AG10803 (cell line): ENCODE results near the gene LTBP1.

ENCODE experiments used
- DNase-seq: peaks from one replicate; pipeline ENCODE4 v3.0.0; 2010; ENCODE audit warnings: low read depth
- H3K4me3 ChIP-seq: 2 replicates; pipeline ENCODE4 v1.5.1; 2011; ENCODE audit warnings: mild to moderate bottlenecking, low read length, control low read depth
- CTCF ChIP-seq: conservative IDR thresholded peaks from 2 replicates; pipeline ENCODE4 v1.5.1; 2011; ENCODE audit warnings: mild to moderate bottlenecking, low read length, control low read depth, inconsistent platforms

LTBP1 gene

GRCh38 chr2:33291278-33292013, 344.7 kb downstream of the LTBP1 start:
- no peak for TF ChIP-seq CTCF
- peak overlapping the region; percentile 17 for H3K4me3 ChIP-seq
- peak; percentile 93 for DNase-seq

GRCh38 chr2:33292063-33292462, 345.3 kb downstream of the LTBP1 start:
- peak overlapping the region; percentile 17; the same call in 1 of the 2 replicates for H3K4me3 ChIP-seq
- TF ChIP-seq CTCF = no peak
- DNase-seq = no peak

- TF ChIP-seq CTCF = no peak
- H3K4me3 ChIP-seq = no peak overlapping the region
- peak; percentile 44 for DNase-seq
Measured at GRCh38 chr2:33292981-33293595, 346.3 kb downstream of the LTBP1 start.

GRCh38 chr2:33298233-33298632, 351.5 kb downstream of the LTBP1 start:
- no peak overlapping the region for H3K4me3 ChIP-seq
- peak; percentile 97 for DNase-seq
- TF ChIP-seq CTCF = no peak

GRCh38 chr2:33301355-33301754, 354.6 kb downstream of the LTBP1 start:
- DNase-seq = no peak
- no peak for TF ChIP-seq CTCF
- H3K4me3 ChIP-seq = no peak overlapping the region

- TF ChIP-seq CTCF = no peak
- no peak overlapping the region for H3K4me3 ChIP-seq
- DNase-seq = peak; percentile 60
Measured at GRCh38 chr2:33302348-33302747, 355.6 kb downstream of the LTBP1 start.
